ENCODE data around the gene DHRSX. TPM values are rescaled to one million over a fixed set of nuclear protein-coding genes. Genes with fewer than 3 reads are reported as not detected.

The DHRSX gene
- total and polyA plus RNA-seq, 9 of the 15 experiments (the other 6 are each of a cell fraction or from before 2014, with no cell fraction given) = 0.59 to 11.0 (median 6.2) TPM

GRCh38 chrX:2451501-2452316 is 49.1 kb downstream of the DHRSX start (continued):
- TF ChIP-seq CUX1 (CRISPR knock-in tag; IDR thresholded peaks at IDR 0.05) (no peak), CEBPG (CRISPR knock-in tag; IDR thresholded peaks at IDR 0.05) (no peak; the same call in 1 of the 2 replicates), CEBPG (tag; conservative IDR thresholded peaks at IDR 0.05 in 1 of 2, IDR thresholded peaks at IDR 0.05 in 1 of 2) (no peak), NCOA1 (IDR thresholded peaks at IDR 0.05; ENCODE audit: low read depth) (no peak), HDGF (IDR thresholded peaks at IDR 0.05) (no peak), ZNF24 (IDR thresholded peaks at IDR 0.05) (no peak), GATAD2A (IDR thresholded peaks at IDR 0.05) (no peak), HNRNPH1 (optimal IDR thresholded peaks at IDR 0.05; ENCODE audit: low read depth, low read length) (no peak), ZC3H4 (CRISPR knock-in tag; IDR thresholded peaks at IDR 0.05; ENCODE audit: borderline replicate concordance) (no peak), TAF15 (IDR thresholded peaks at IDR 0.05; ENCODE audit: low read depth, low read length) (no peak), ELF1 (tag; IDR thresholded peaks at IDR 0.05) (no peak), PHB (CRISPR knock-in tag; IDR thresholded peaks at IDR 0.05) (no peak), ZBTB12 (CRISPR knock-in tag; IDR thresholded peaks at IDR 0.05) (no peak), POLR2H (tag; IDR thresholded peaks at IDR 0.05; ENCODE audit: low read depth) (no peak), GMEB1 (CRISPR knock-in tag; IDR thresholded peaks at IDR 0.05) (no peak), HNRNPLL (IDR thresholded peaks at IDR 0.05; ENCODE audit: low read depth, low read length, poor library complexity, severe bottlenecking) (no peak), PPARD (CRISPR knock-in tag; IDR thresholded peaks at IDR 0.05) (no peak), DDX20 (tag; IDR thresholded peaks at IDR 0.05; ENCODE audit: low read depth) (no peak)
- TF ChIP-seq, protein P1, sequence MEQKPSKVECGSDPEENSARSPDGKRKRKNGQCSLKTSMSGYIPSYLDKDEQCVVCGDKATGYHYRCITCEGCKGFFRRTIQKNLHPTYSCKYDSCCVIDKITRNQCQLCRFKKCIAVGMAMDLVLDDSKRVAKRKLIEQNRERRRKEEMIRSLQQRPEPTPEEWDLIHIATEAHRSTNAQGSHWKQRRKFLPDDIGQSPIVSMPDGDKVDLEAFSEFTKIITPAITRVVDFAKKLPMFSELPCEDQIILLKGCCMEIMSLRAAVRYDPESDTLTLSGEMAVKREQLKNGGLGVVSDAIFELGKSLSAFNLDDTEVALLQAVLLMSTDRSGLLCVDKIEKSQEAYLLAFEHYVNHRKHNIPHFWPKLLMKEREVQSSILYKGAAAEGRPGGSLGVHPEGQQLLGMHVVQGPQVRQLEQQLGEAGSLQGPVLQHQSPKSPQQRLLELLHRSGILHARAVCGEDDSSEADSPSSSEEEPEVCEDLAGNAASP (IDR thresholded peaks at IDR 0.05) = no peak
